ENCODE data around the gene POT1.

- TF ChIP-seq CTCF (conservative IDR thresholded peaks at IDR 0.05; ENCODE audit: low read depth, low read length) (no peak), BHLHE40 (IDR thresholded peaks at IDR 0.05; ENCODE audit: low read depth, low read length) (no peak), POLR2A (IDR thresholded peaks at IDR 0.05; ENCODE audit: low read depth, low read length) (no peak), MAFK (IDR thresholded peaks at IDR 0.05; ENCODE audit: low read depth, low read length) (no peak), SMC3 (IDR thresholded peaks at IDR 0.05; ENCODE audit: low read depth, low read length) (no peak), FOS (IDR thresholded peaks at IDR 0.05; ENCODE audit: low read depth, low read length) (no peak)
These were observed 8.5 kb upstream of the POT1 start for GRCh38 chr7:124938128-124938527.

All from IMR-90 (cell line).